DND-41 (cell line): Measurements from ENCODE around the gene RSBN1L.

Source experiments
- ATAC-seq: fragments of 200-7000 bp; cut with Tn5 transposase; 3 replicates; pipeline ENCODE4 v1.9.1; 2021; ENCODE audit warnings: low read depth; ENCODE audit not compliant: insufficient read depth
- DNase-seq: peaks from one replicate; pipeline ENCODE4 v3.0.0-alpha.2; 2020
- H2AFZ ChIP-seq: 2 replicates; pipeline ENCODE4 v1.6.0; 2012; ENCODE audit warnings: low read depth, low read length
- H3K27ac ChIP-seq: 2 replicates; pipeline ENCODE4 v1.5.1; 2012; ENCODE audit warnings: low read length, inconsistent platforms
- H3K27me3 ChIP-seq: fragments of 200-600 bp; sonication (generic); 2 replicates; pipeline ENCODE4 v1.6.0; 2012; ENCODE audit warnings: low read length, mild to moderate bottlenecking, inconsistent platforms; ENCODE audit not compliant: insufficient read depth, poor library complexity
- H3K36me3 ChIP-seq: 2 replicates; pipeline ENCODE4 v1.5.1; 2012; ENCODE audit warnings: low read length, inconsistent platforms; ENCODE audit not compliant: insufficient read depth
- H3K4me1 ChIP-seq: 2 replicates; pipeline ENCODE4 v1.5.1; 2012; ENCODE audit warnings: mild to moderate bottlenecking, low read length; ENCODE audit not compliant: insufficient read depth
- H3K4me2 ChIP-seq: 2 replicates; pipeline ENCODE4 v1.6.0; 2012; ENCODE audit warnings: mild to moderate bottlenecking, moderate library complexity, low read length, inconsistent platforms; ENCODE audit not compliant: insufficient read depth
- H3K4me3 ChIP-seq, 2 experiments: fragments of 200-600 bp in 1 of 2; shearing (Covaris generic) in 1 of 2; 2 replicates each; pipeline ENCODE4 v1.5.1; 2012 to 2016; ENCODE audit warnings: inconsistent platforms in 2 of 2, low read length in 2 of 2, mild to moderate bottlenecking in 2 of 2, low read depth in 1 of 2, moderate library complexity in 1 of 2
- H3K79me2 ChIP-seq: 2 replicates; pipeline ENCODE4 v1.6.0; 2012; ENCODE audit warnings: low read length, inconsistent platforms; ENCODE audit not compliant: insufficient read depth
- H3K9ac ChIP-seq: 2 replicates; pipeline ENCODE4 v1.6.0; 2012; ENCODE audit warnings: low read depth, mild to moderate bottlenecking, inconsistent platforms, low read length, moderate library complexity
- H3K9me3 ChIP-seq: 2 replicates; pipeline ENCODE4 v1.5.1; 2012; ENCODE audit warnings: low read length, moderate library complexity, mild to moderate bottlenecking, inconsistent platforms; ENCODE audit not compliant: insufficient read depth, severe bottlenecking
- H4K20me1 ChIP-seq: 2 replicates; pipeline ENCODE4 v1.6.0; 2012; ENCODE audit warnings: low read length; ENCODE audit not compliant: insufficient read depth
- CTCF ChIP-seq: IDR thresholded peaks from 2 replicates; pipeline ENCODE4 v1.5.1; 2012; ENCODE audit warnings: borderline replicate concordance, low read length, moderate library complexity, mild to moderate bottlenecking; ENCODE audit not compliant: poor library complexity, severe bottlenecking; ENCODE audit errors: extremely low read depth
- EZH2 ChIP-seq: IDR thresholded peaks from 3 replicates; pipeline ENCODE4 v1.6.1; 2012; ENCODE audit warnings: borderline replicate concordance, low read depth, mild to moderate bottlenecking, moderate library complexity, low read length, inconsistent platforms; ENCODE audit not compliant: severe bottlenecking

Gene RSBN1L

GRCh38 chr7:77808517-77808916, 112.3 kb downstream of the RSBN1L start:
- H3K4me2 ChIP-seq, result no peak overlapping the region
- no peak overlapping the region for H3K9ac ChIP-seq
- peaks cover 21% of the 10 kb centered on the region for H3K9me3 ChIP-seq
- H3K27me3 ChIP-seq, result no peaks in the 10 kb centered on the region
- peaks cover 7% of the 10 kb centered on the region for H3K4me1 ChIP-seq
- DNase-seq (no peak), ATAC-seq (no peak)
- no peak overlapping the region for H3K27ac ChIP-seq
- peaks cover 99% of the 10 kb centered on the region for H3K79me2 ChIP-seq
- H3K36me3 ChIP-seq, result no peaks in the 10 kb centered on the region; the same call in 1 of the 2 replicates
- no peak overlapping the region for H3K4me3 ChIP-seq
- TF ChIP-seq CTCF (no peak), EZH2 (no peak)
- H2AFZ ChIP-seq, result no peak overlapping the region
- H4K20me1 ChIP-seq, result peaks cover 16% of the 10 kb centered on the region; the same call in 1 of the 2 replicates

- peaks cover 94% of the 10 kb centered on the region for H3K79me2 ChIP-seq
- H3K9me3 ChIP-seq, result peaks cover 5% of the 10 kb centered on the region
- no peak overlapping the region for H3K4me3 ChIP-seq
- ATAC-seq (no peak), DNase-seq (no peak)
- TF ChIP-seq CTCF (no peak), EZH2 (no peak)
- no peak overlapping the region for H3K27ac ChIP-seq
- H4K20me1 ChIP-seq, result peaks cover 16% of the 10 kb centered on the region; the same call in 1 of the 2 replicates
- H3K36me3 ChIP-seq, result peaks cover 11% of the 10 kb centered on the region
- H2AFZ ChIP-seq, result no peak overlapping the region
- H3K4me2 ChIP-seq, result no peak overlapping the region
- H3K27me3 ChIP-seq, result no peaks in the 10 kb centered on the region
- no peaks in the 10 kb centered on the region for H3K4me1 ChIP-seq
- no peak overlapping the region for H3K9ac ChIP-seq
Observed at GRCh38 chr7:77811516-77812289, 115.4 kb downstream of the RSBN1L start.

GRCh38 chr7:77812290-77812685, 116.0 kb downstream of the RSBN1L start:
- Histone ChIP-seq H3K27me3 (no peaks in the 10 kb centered on the region), H4K20me1 (peaks cover 16% of the 10 kb centered on the region; the same call in 1 of the 2 replicates), H3K4me3 (no peak overlapping the region), H3K27ac (no peak overlapping the region), H3K79me2 (peaks cover 94% of the 10 kb centered on the region), H3K4me2 (no peak overlapping the region), H3K36me3 (peaks cover 17% of the 10 kb centered on the region), H3K9me3 (peaks cover 6% of the 10 kb centered on the region), H3K4me1 (no peaks in the 10 kb centered on the region), H3K9ac (no peak overlapping the region), H2AFZ (no peak overlapping the region)
- no peak for TF ChIP-seq CTCF
- no peak for TF ChIP-seq EZH2
- DNase-seq (no peak), ATAC-seq (no peak)
